Activated naive CD4-positive, alpha-beta T cell treated with anti-CD3 and anti-CD28 coated beads, Interleukin-2, amount 10 ng/mL, durations not matched to agents 7 days and 5 days (primary cell): Measurements from ENCODE around the gene NSFL1C.

Experiments used
- CTCF ChIA-PET: fragments of 350-600 bp; sonication (Branson Sonifier 250); formaldehyde crosslinking; loops from one replicate; lab custom pipeline; 2021; ENCODE audit warnings: antibody characterized with exemption; lab: Charles Lee
- DNase-seq: peaks from one replicate; pipeline ENCODE4 v3.0.0-alpha.2; 2020
- H3K27ac Mint-ChIP-seq: one replicate; pipeline ENCODE4 v1.8.0; 2021; ENCODE audit warnings: mild to moderate bottlenecking, moderate library complexity, mixed read lengths
- H3K27me3 Mint-ChIP-seq: one replicate; pipeline ENCODE4 v1.8.0; 2021; ENCODE audit warnings: mild to moderate bottlenecking, mixed read lengths
- H3K36me3 Mint-ChIP-seq: one replicate; pipeline ENCODE4 v1.8.0; 2021; ENCODE audit warnings: mixed read lengths
- H3K4me1 Mint-ChIP-seq: one replicate; pipeline ENCODE4 v1.8.0; 2021; ENCODE audit warnings: mixed read lengths
- H3K4me3 Mint-ChIP-seq: one replicate; pipeline ENCODE4 v1.8.0; 2021; ENCODE audit warnings: mild to moderate bottlenecking, moderate library complexity, mixed read lengths
- H3K9me3 Mint-ChIP-seq: one replicate; pipeline ENCODE4 v1.8.0; 2021; ENCODE audit warnings: mixed read lengths

Gene NSFL1C

GRCh38 chr20:1462001-1462400 lies 4.6 kb downstream of the NSFL1C start:
- no peak for DNase-seq
- Mint-ChIP-seq H3K9me3 (no peaks in the 10 kb centered on the region), H3K27ac (no peak overlapping the region), H3K4me1 (peaks cover 35% of the 10 kb centered on the region), H3K4me3 (no peak overlapping the region), H3K36me3 (peaks cover 28% of the 10 kb centered on the region), H3K27me3 (no peaks in the 10 kb centered on the region)
- CTCF ChIA-PET: no interaction called here

GRCh38 chr20:1460275-1460674 lies 6.4 kb downstream of the NSFL1C start:
- Mint-ChIP-seq H3K4me1 (peaks cover 26% of the 10 kb centered on the region), H3K36me3 (peaks cover 28% of the 10 kb centered on the region), H3K27ac (no peak overlapping the region), H3K9me3 (no peaks in the 10 kb centered on the region), H3K4me3 (no peak overlapping the region), H3K27me3 (no peaks in the 10 kb centered on the region)
- CTCF ChIA-PET: no interaction called here
- no peak for DNase-seq

- no peak overlapping the region for H3K27ac Mint-ChIP-seq
- H3K36me3 Mint-ChIP-seq: peaks cover 40% of the 10 kb centered on the region
- no peaks in the 10 kb centered on the region for H3K27me3 Mint-ChIP-seq
- H3K4me3 Mint-ChIP-seq: no peak overlapping the region
- CTCF ChIA-PET: interaction anchor here (1.2 to 1.6 kb wide), 2 partner anchors 9 kb away, joined by 3 to 5 read pairs; no protein-coding TSS in a partner anchor
- peaks cover 3% of the 10 kb centered on the region for H3K4me1 Mint-ChIP-seq
- no peak for DNase-seq
- no peaks in the 10 kb centered on the region for H3K9me3 Mint-ChIP-seq
Measured at GRCh38 chr20:1457992-1458391, 8.7 kb downstream of the NSFL1C start.

GRCh38 chr20:1456300-1456699 lies 10.3 kb downstream of the NSFL1C start:
- no peaks in the 10 kb centered on the region for H3K9me3 Mint-ChIP-seq
- DNase-seq: no peak
- H3K4me1 Mint-ChIP-seq: no peaks in the 10 kb centered on the region
- no peaks in the 10 kb centered on the region for H3K27me3 Mint-ChIP-seq
- H3K27ac Mint-ChIP-seq: no peak overlapping the region
- no peak overlapping the region for H3K4me3 Mint-ChIP-seq
- peaks cover 52% of the 10 kb centered on the region for H3K36me3 Mint-ChIP-seq
- CTCF ChIA-PET: interaction anchor here (1.9 to 3.5 kb wide), 2 partner anchors 11 to 19 kb away, joined by 5 to 10 read pairs; partner anchors contain the start of gene NSFL1C

GRCh38 chr20:1450926-1451491 lies 15.6 kb downstream of the NSFL1C start:
- Mint-ChIP-seq H3K27ac (no peak overlapping the region), H3K4me3 (no peak overlapping the region), H3K27me3 (no peaks in the 10 kb centered on the region), H3K36me3 (peaks cover 55% of the 10 kb centered on the region), H3K4me1 (no peaks in the 10 kb centered on the region), H3K9me3 (no peaks in the 10 kb centered on the region)
- CTCF ChIA-PET: interaction anchor here (0.8 to 5.1 kb wide), 2 partner anchors 13 to 16 kb away, joined by 3 to 29 read pairs; no protein-coding TSS in a partner anchor
- DNase-seq: no peak

GRCh38 chr20:1449370-1449769 lies 17.3 kb downstream of the NSFL1C start:
- no peaks in the 10 kb centered on the region for H3K4me1 Mint-ChIP-seq
- CTCF ChIA-PET: interaction anchor here (1.1 to 5.1 kb wide), 2 partner anchors 8 to 11 kb away, joined by 3 to 29 read pairs; no protein-coding TSS in a partner anchor

GRCh38 chr20:1448081-1448620 lies 18.5 kb downstream of the NSFL1C start:
- no peak for DNase-seq
- H3K4me3 Mint-ChIP-seq: no peak overlapping the region
- no peak overlapping the region for H3K27ac Mint-ChIP-seq
- peaks cover 63% of the 10 kb centered on the region for H3K36me3 Mint-ChIP-seq
- no peaks in the 10 kb centered on the region for H3K9me3 Mint-ChIP-seq
- H3K4me1 Mint-ChIP-seq: no peaks in the 10 kb centered on the region
- CTCF ChIA-PET: interaction anchor here (1.1 to 5.1 kb wide), 3 partner anchors 10 to 56 kb away, joined by 3 to 29 read pairs (median 8); no protein-coding TSS in a partner anchor
- H3K27me3 Mint-ChIP-seq: no peaks in the 10 kb centered on the region

More at GRCh38 chr20:1449370-1449769, 17.3 kb downstream of the NSFL1C start:
- Mint-ChIP-seq H3K27me3 (no peaks in the 10 kb centered on the region), H3K27ac (no peak overlapping the region), H3K9me3 (no peaks in the 10 kb centered on the region), H3K4me3 (no peak overlapping the region), H3K36me3 (peaks cover 63% of the 10 kb centered on the region)
- no peak for DNase-seq

GRCh38 chr20:1446536-1446935 lies 20.1 kb downstream of the NSFL1C start:
- Mint-ChIP-seq H3K9me3 (no peaks in the 10 kb centered on the region), H3K4me3 (no peak overlapping the region), H3K27me3 (no peaks in the 10 kb centered on the region), H3K27ac (no peak overlapping the region), H3K4me1 (peaks cover 4% of the 10 kb centered on the region), H3K36me3 (peaks cover 60% of the 10 kb centered on the region)
- DNase-seq: no peak
- CTCF ChIA-PET: interaction anchor here (1.1 to 5.1 kb wide), 3 partner anchors 9 to 132 kb away, joined by 3 to 29 read pairs (median 8); no protein-coding TSS in a partner anchor

- peaks cover 51% of the 10 kb centered on the region for H3K36me3 Mint-ChIP-seq
- peaks cover 6% of the 10 kb centered on the region for H3K27me3 Mint-ChIP-seq
- no peaks in the 10 kb centered on the region for H3K9me3 Mint-ChIP-seq
- H3K4me3 Mint-ChIP-seq: no peak overlapping the region
- no peak for DNase-seq
- CTCF ChIA-PET: interaction anchor here (1.3 kb wide), 1 partner anchor 130 kb away, joined by 3 read pairs; no protein-coding TSS in a partner anchor
- peaks cover 20% of the 10 kb centered on the region for H3K4me1 Mint-ChIP-seq
- H3K27ac Mint-ChIP-seq: no peak overlapping the region
Measured at GRCh38 chr20:1443085-1443484, 23.6 kb downstream of the NSFL1C start.

- no peak for DNase-seq
- H3K27me3 Mint-ChIP-seq: peaks cover 6% of the 10 kb centered on the region
- no peaks in the 10 kb centered on the region for H3K9me3 Mint-ChIP-seq
- peaks cover 22% of the 10 kb centered on the region for H3K4me1 Mint-ChIP-seq
- H3K36me3 Mint-ChIP-seq: peaks cover 50% of the 10 kb centered on the region
- H3K4me3 Mint-ChIP-seq: no peak overlapping the region
- H3K27ac Mint-ChIP-seq: no peak overlapping the region
- CTCF ChIA-PET: no interaction called here
Measured at GRCh38 chr20:1442304-1442703, 24.3 kb downstream of the NSFL1C start.

- H3K4me1 Mint-ChIP-seq: peaks cover 27% of the 10 kb centered on the region
- CTCF ChIA-PET: interaction anchor here (1.0 to 1.5 kb wide), 3 partner anchors 27 to 228 kb away, joined by 3 to 6 read pairs (median 4); no protein-coding TSS in a partner anchor
- DNase-seq: no peak
- no peak overlapping the region for H3K27ac Mint-ChIP-seq
- H3K9me3 Mint-ChIP-seq: no peaks in the 10 kb centered on the region
- H3K36me3 Mint-ChIP-seq: peaks cover 43% of the 10 kb centered on the region
- H3K27me3 Mint-ChIP-seq: peaks cover 6% of the 10 kb centered on the region
- H3K4me3 Mint-ChIP-seq: no peak overlapping the region
Measured at GRCh38 chr20:1441133-1441532, 25.5 kb downstream of the NSFL1C start.

- DNase-seq: peak; percentile 46
- H3K27me3 Mint-ChIP-seq: peaks cover 6% of the 10 kb centered on the region
- H3K36me3 Mint-ChIP-seq: peaks cover 32% of the 10 kb centered on the region
- no peak overlapping the region for H3K4me3 Mint-ChIP-seq
- CTCF ChIA-PET: interaction anchor here (0.7 to 1.9 kb wide), 7 partner anchors 28 to 227 kb away, joined by 3 to 10 read pairs (median 3); no protein-coding TSS in a partner anchor
- no peaks in the 10 kb centered on the region for H3K9me3 Mint-ChIP-seq
- H3K4me1 Mint-ChIP-seq: peaks cover 38% of the 10 kb centered on the region
- H3K27ac Mint-ChIP-seq: peak overlapping the region; percentile 33
Measured at GRCh38 chr20:1440024-1440423, 26.6 kb downstream of the NSFL1C start.

- peaks cover 23% of the 10 kb centered on the region for H3K36me3 Mint-ChIP-seq
Measured at GRCh38 chr20:1438361-1438760, 28.3 kb downstream of the NSFL1C start.

GRCh38 chr20:1437235-1437904 lies 29.3 kb downstream of the NSFL1C start:
- Mint-ChIP-seq H3K27me3 (peaks cover 21% of the 10 kb centered on the region), H3K36me3 (peaks cover 17% of the 10 kb centered on the region), H3K27ac (no peak overlapping the region), H3K4me1 (peaks cover 58% of the 10 kb centered on the region), H3K4me3 (no peak overlapping the region), H3K9me3 (peaks cover 6% of the 10 kb centered on the region)
- peak; percentile 88 for DNase-seq
- CTCF ChIA-PET: interaction anchor here (0.6 to 5.0 kb wide), 17 partner anchors 11 to 157 kb away, joined by 3 to 41 read pairs (median 5); partner anchors contain the start of genes FKBP1A and SDCBP2

More at GRCh38 chr20:1438361-1438760, 28.3 kb downstream of the NSFL1C start:
- H3K27me3 Mint-ChIP-seq: peaks cover 13% of the 10 kb centered on the region
- DNase-seq: no peak
- peaks cover 53% of the 10 kb centered on the region for H3K4me1 Mint-ChIP-seq
- CTCF ChIA-PET: interaction anchor here (1.0 to 5.0 kb wide), 13 partner anchors 10 to 225 kb away, joined by 3 to 41 read pairs (median 4); partner anchors contain the start of genes FKBP1A and NSFL1C
- H3K9me3 Mint-ChIP-seq: peaks cover 5% of the 10 kb centered on the region
- H3K4me3 Mint-ChIP-seq: no peak overlapping the region
- H3K27ac Mint-ChIP-seq: no peak overlapping the region
